Measurements from ENCODE around the gene PTPN4. TPM values are rescaled to one million over a fixed set of nuclear protein-coding genes. Genes with fewer than 3 reads are reported as not detected.

PTPN4 gene
- total RNA-seq, 1 experiment from 2014 or later = 80.5 TPM

GRCh38 chr2:120012771-120013596 is 253.3 kb downstream of the PTPN4 start, which contains the start of gene EPB41L5:
Gene EPB41L5 (plus strand): TSS chr2:120013077. CDS start chr2:120019085, 6,008 bp downstream.
- Histone ChIP-seq H3K14ac (ENCODE audit: insufficient read depth, low read length) (peak within 1 kb of the TSS; percentile 95), H3K4me2 (ENCODE audit: insufficient read depth, insufficient read length, low read length) (peak within 1 kb of the TSS; percentile 87), H4K20me1 (ENCODE audit: control insufficient read depth, insufficient read depth, insufficient read length) (no peaks in the 10 kb centered on the region), H2BK5ac (ENCODE audit: insufficient read length, low read length) (no peak within 1 kb of the TSS), H3K79me1 (ENCODE audit: insufficient read depth, low read depth, low read length, poor library complexity, severe bottlenecking) (peaks cover 2% of the 10 kb centered on the region), H2BK12ac (ENCODE audit: insufficient read length, low read depth, low read length) (peak within 1 kb of the TSS; percentile 93), H3K23me2 (ENCODE audit: insufficient read length, low read depth, low read length, poor library complexity, severe bottlenecking) (peaks cover 10% of the 10 kb centered on the region), H3K27ac (ENCODE audit: insufficient read length, low read depth, low read length) (peak within 1 kb of the TSS; percentile 84), H3K18ac (ENCODE audit: insufficient read length, low read depth, low read length) (peak within 1 kb of the TSS; percentile 99), H3K4me1 (ENCODE audit: insufficient read depth, low read length) (no peaks in the 10 kb centered on the region; the same call in 1 of the 2 replicates), H3K79me2 (ENCODE audit: insufficient read depth, low read length) (peaks cover 4% of the 10 kb centered on the region; the same call in 1 of the 2 replicates), H2AK5ac (ENCODE audit: insufficient read length, low read length) (no peak within 1 kb of the TSS), H3K4ac (ENCODE audit: low read depth, low read length) (no peak within 1 kb of the TSS; the same call in none of the 2 replicates), H4K8ac (replicated peaks; ENCODE audit: insufficient read length, low read depth, low read length) (peak within 1 kb of the TSS; percentile 59), H3K23ac (ENCODE audit: insufficient read length, low read depth, low read length) (no peak within 1 kb of the TSS), H2BK120ac (ENCODE audit: low read depth, low read length, poor library complexity, severe bottlenecking) (no peak within 1 kb of the TSS), H2BK20ac (ENCODE audit: low read depth, low read length, poor library complexity, severe bottlenecking) (no peak within 1 kb of the TSS), H3K56ac (ENCODE audit: insufficient read length, low read depth, low read length) (no peak within 1 kb of the TSS), H2AFZ (ENCODE audit: low read length) (peak within 1 kb of the TSS; percentile 71), H3K9me3 (ENCODE audit: control insufficient read depth, low read depth, low read length) (no peaks in the 10 kb centered on the region), H2BK15ac (ENCODE audit: low read depth, low read length) (peak within 1 kb of the TSS; percentile 24; the same call in 1 of the 2 replicates), H4K5ac (ENCODE audit: insufficient read length, low read depth, low read length) (peak within 1 kb of the TSS; percentile 91), H3K27me3 (ENCODE audit: insufficient read depth, low read length) (no peaks in the 10 kb centered on the region), H3K9ac (ENCODE audit: extremely low read depth, insufficient read length, low read length) (peak within 1 kb of the TSS; percentile 91), H4K91ac (ENCODE audit: insufficient read length, low read depth, low read length) (peak within 1 kb of the TSS; percentile 99), H3T11ph (ENCODE audit: low read length) (no peak within 1 kb of the TSS)
- Mint-ChIP-seq H3K27ac (peak within 1 kb of the TSS; percentile 89 to 98 (median 97)), H3K4me1 (peaks cover 31 to 32% of the 10 kb centered on the region in 2 experiments), H3K36me3 (ENCODE audit: insufficient read depth in 1 of 3, low read depth in 3 of 3) (peaks cover 5 to 14% (median 11%) of the 10 kb centered on the region in 3 experiments; a peak in 5 of 7 replicates), H3K9me3 (no peaks in the 10 kb centered on the region), H3K27me3 (ENCODE audit: low read depth) (peaks cover 18% of the 10 kb centered on the region), H3K4me3 (peak within 1 kb of the TSS; percentile 90 to 93)
- WGBS (ENCODE audit: extremely low coverage, insufficient read length, low lambda C conversion rate) = no CpG with 5 or more reads among the region's 104 CpGs
- no peak for TF ChIP-seq CTCF (conservative IDR thresholded peaks at IDR 0.05)
- peak; percentile 96 for DNase-seq
